ENCODE measurements around the gene MAF. TPM values are rescaled to one million over a fixed set of nuclear protein-coding genes. Genes with fewer than 3 reads are reported as not detected.

Gene MAF
- polyA plus RNA-seq, 3 donors = 0.03 to 0.92 TPM; not detected in 1

- WGBS (ENCODE audit: insufficient coverage) = no CpG with 5 or more reads among the region's 1 CpG
These were observed 20.5 kb upstream of the MAF start for GRCh38 chr16:79621027-79621426.

GRCh38 chr16:79618692-79619050 lies 18.1 kb upstream of the MAF start:
- H3K27ac Mint-ChIP-seq = no peak overlapping the region
- Histone ChIP-seq H3K27me3 (ENCODE audit: control insufficient read depth in 2 of 2, insufficient read depth in 2 of 2, low read length in 2 of 2) (peaks cover 0 to 2% of the 10 kb centered on the region in 2 donors), H3K9ac (ENCODE audit: insufficient read depth, low read length, poor library complexity, severe bottlenecking) (no peak overlapping the region), H3K27ac (ENCODE audit: low read depth in 1 of 2, low read length in 2 of 2) (no peak overlapping the region), H3K4me2 (replicated peaks; ENCODE audit: extremely low read depth, low read length, poor library complexity, severe bottlenecking) (no peak overlapping the region), H3K79me2 (ENCODE audit: insufficient read depth, low read length) (no peaks in the 10 kb centered on the region), H3K9me3 (replicated peaks in 1 of 2; ENCODE audit: control insufficient read depth in 1 of 2, insufficient read depth in 1 of 2, low read length in 2 of 2) (no peaks in the 10 kb centered on the region), H3K36me3 (replicated peaks in 1 of 2; ENCODE audit: control insufficient read depth in 1 of 2, insufficient read depth in 2 of 2, low read length in 2 of 2) (no peaks in the 10 kb centered on the region), H3K4me3 (replicated peaks in 1 of 3; ENCODE audit: low read depth in 2 of 3, low read length in 3 of 3) (no peak overlapping the region), H3K4me1 (ENCODE audit: control insufficient read depth in 1 of 2, insufficient read depth in 2 of 2, low read length in 2 of 2) (no peaks in the 10 kb centered on the region), H4K20me1 (ENCODE audit: insufficient read depth, low read length) (no peaks in the 10 kb centered on the region), H2AFZ (ENCODE audit: insufficient read depth, low read depth, low read length, poor library complexity, severe bottlenecking) (no peak overlapping the region)
- peaks cover 0 to 3% (median 0%) of the 10 kb centered on the region in 7 donors for H3K9me3 Mint-ChIP-seq
- 100% methylated on average over 2 of the region's 7 CpGs for WGBS (ENCODE audit: insufficient coverage)
- no peak for DNase-seq
- intact Hi-C loops (cut with micrococcal nuclease) = no loop called here
- no peaks in the 10 kb centered on the region for H3K36me3 Mint-ChIP-seq
- TF ChIP-seq CTCF (IDR thresholded peaks at IDR 0.05) = no peak
- no peaks in the 10 kb centered on the region for H3K4me1 Mint-ChIP-seq
- peaks cover 3 to 6% (median 4%) of the 10 kb centered on the region in 3 donors for H3K27me3 Mint-ChIP-seq (ENCODE audit: low read depth in 3 of 3)
- H3K4me3 Mint-ChIP-seq = no peak overlapping the region

More at GRCh38 chr16:79621027-79621426, 20.5 kb upstream of the MAF start:
- H2AFZ ChIP-seq (ENCODE audit: insufficient read depth, low read depth, low read length, poor library complexity, severe bottlenecking) = no peak overlapping the region
- H3K79me2 ChIP-seq (ENCODE audit: insufficient read depth, low read length) = no peaks in the 10 kb centered on the region
- H3K9me3 ChIP-seq (replicated peaks in 1 of 2; ENCODE audit: control insufficient read depth in 1 of 2, insufficient read depth in 1 of 2, low read length in 2 of 2) = no peaks in the 10 kb centered on the region
- Mint-ChIP-seq H3K4me1 (no peaks in the 10 kb centered on the region), H3K27ac (no peak overlapping the region), H3K27me3 (ENCODE audit: low read depth in 3 of 3) (peaks cover 5 to 9% (median 9%) of the 10 kb centered on the region in 3 donors), H3K4me3 (no peak overlapping the region), H3K9me3 (peaks cover 0 to 3% (median 0%) of the 10 kb centered on the region in 7 donors), H3K36me3 (no peaks in the 10 kb centered on the region)
- no peak overlapping the region for H3K27ac ChIP-seq (ENCODE audit: low read depth in 1 of 2, low read length in 2 of 2)
- H3K4me3 ChIP-seq (replicated peaks in 1 of 3; ENCODE audit: low read depth in 2 of 3, low read length in 3 of 3) = no peak overlapping the region
- peaks cover 0 to 2% of the 10 kb centered on the region in 2 donors for H3K27me3 ChIP-seq (ENCODE audit: control insufficient read depth in 2 of 2, insufficient read depth in 2 of 2, low read length in 2 of 2)
- intact Hi-C loops (cut with micrococcal nuclease) = no loop called here
- no peaks in the 10 kb centered on the region for H4K20me1 ChIP-seq (ENCODE audit: insufficient read depth, low read length)
- no peak for DNase-seq
- no peaks in the 10 kb centered on the region for H3K36me3 ChIP-seq (replicated peaks in 1 of 2; ENCODE audit: control insufficient read depth in 1 of 2, insufficient read depth in 2 of 2, low read length in 2 of 2)
- no peaks in the 10 kb centered on the region for H3K4me1 ChIP-seq (ENCODE audit: control insufficient read depth in 1 of 2, insufficient read depth in 2 of 2, low read length in 2 of 2)
- H3K9ac ChIP-seq (ENCODE audit: insufficient read depth, low read length, poor library complexity, severe bottlenecking) = no peak overlapping the region
- TF ChIP-seq CTCF (IDR thresholded peaks at IDR 0.05) = no peak
- H3K4me2 ChIP-seq (replicated peaks; ENCODE audit: extremely low read depth, low read length, poor library complexity, severe bottlenecking) = no peak overlapping the region
